ENCODE results near the gene LMBRD1. TPM values are rescaled to one million over a fixed set of nuclear protein-coding genes. Genes with fewer than 3 reads are reported as not detected.

Gene LMBRD1
- total and polyA plus RNA-seq, 2 experiments from 2014 or later: 54.3 to 88.6 TPM

GRCh38 chr6:69785697-69786096 is 11.1 kb downstream of the LMBRD1 start:
- Histone ChIP-seq H2AFZ (no peak overlapping the region), H3K9me3 (ENCODE audit: low read depth) (no peaks in the 10 kb centered on the region), H3K9me2 (replicated peaks; ENCODE audit: insufficient read depth) (no peaks in the 10 kb centered on the region), H3K79me2 (peaks cover 78% of the 10 kb centered on the region), H3K4me2 (no peak overlapping the region), H3K4me3 (no peak overlapping the region), H3K4me1 (ENCODE audit: insufficient read depth) (no peaks in the 10 kb centered on the region), H3K27ac (no peak overlapping the region), H3K36me3 (replicated peaks; ENCODE audit: insufficient read depth, low read depth) (no peaks in the 10 kb centered on the region), H3K27me3 (no peaks in the 10 kb centered on the region), H4K20me1 (ENCODE audit: insufficient read depth, poor library complexity, severe bottlenecking) (no peaks in the 10 kb centered on the region)
- TF ChIP-seq EZH2 (IDR thresholded peaks at IDR 0.05; ENCODE audit: borderline replicate concordance) (no peak), CTCF (IDR thresholded peaks at IDR 0.05; ENCODE audit: poor library complexity) (no peak), EZH2phosphoT487 (IDR thresholded peaks at IDR 0.05; ENCODE audit: low read depth, severe bottlenecking, unreplicated experiment) (no peak)
- no peak for DNase-seq (ENCODE audit: low spot score)

GRCh38 chr6:69784595-69785377 is 12.0 kb downstream of the LMBRD1 start:
- no peak overlapping the region for H3K27ac ChIP-seq
- H2AFZ ChIP-seq: no peak overlapping the region
- no peaks in the 10 kb centered on the region for H3K9me2 ChIP-seq (replicated peaks; ENCODE audit: insufficient read depth)
- H3K9me3 ChIP-seq (ENCODE audit: low read depth): no peaks in the 10 kb centered on the region
- no peaks in the 10 kb centered on the region for H4K20me1 ChIP-seq (ENCODE audit: insufficient read depth, poor library complexity, severe bottlenecking)
- peaks cover 69% of the 10 kb centered on the region for H3K79me2 ChIP-seq
- no peaks in the 10 kb centered on the region for H3K27me3 ChIP-seq
- H3K4me1 ChIP-seq (ENCODE audit: insufficient read depth): no peaks in the 10 kb centered on the region
- TF ChIP-seq CTCF (IDR thresholded peaks at IDR 0.05; ENCODE audit: poor library complexity) (no peak), EZH2 (IDR thresholded peaks at IDR 0.05; ENCODE audit: borderline replicate concordance) (no peak), EZH2phosphoT487 (IDR thresholded peaks at IDR 0.05; ENCODE audit: low read depth, severe bottlenecking, unreplicated experiment) (no peak)
- H3K4me2 ChIP-seq: no peak overlapping the region
- no peak overlapping the region for H3K4me3 ChIP-seq
- H3K36me3 ChIP-seq (replicated peaks; ENCODE audit: insufficient read depth, low read depth): no peaks in the 10 kb centered on the region
- DNase-seq (ENCODE audit: low spot score): no peak
- WGBS (ENCODE audit: low lambda C conversion rate, missing lambda C conversion rate): 81% methylated on average over 3 of the region's 3 CpGs

- no peaks in the 10 kb centered on the region for H3K9me3 ChIP-seq (ENCODE audit: low read depth)
- H3K4me3 ChIP-seq: no peak overlapping the region
- DNase-seq (ENCODE audit: low spot score): no peak
- H2AFZ ChIP-seq: no peak overlapping the region
- no peaks in the 10 kb centered on the region for H4K20me1 ChIP-seq (ENCODE audit: insufficient read depth, poor library complexity, severe bottlenecking)
- H3K27ac ChIP-seq: no peak overlapping the region
- no peak for TF ChIP-seq CTCF (IDR thresholded peaks at IDR 0.05; ENCODE audit: poor library complexity)
- no peak for TF ChIP-seq EZH2phosphoT487 (IDR thresholded peaks at IDR 0.05; ENCODE audit: low read depth, severe bottlenecking, unreplicated experiment)
- no peak for TF ChIP-seq EZH2 (IDR thresholded peaks at IDR 0.05; ENCODE audit: borderline replicate concordance)
- peaks cover 53% of the 10 kb centered on the region for H3K79me2 ChIP-seq
- H3K4me2 ChIP-seq: no peak overlapping the region
- no peaks in the 10 kb centered on the region for H3K36me3 ChIP-seq (replicated peaks; ENCODE audit: insufficient read depth, low read depth)
- no peaks in the 10 kb centered on the region for H3K9me2 ChIP-seq (replicated peaks; ENCODE audit: insufficient read depth)
- whole genome bisulfite sequencing (ENCODE audit: low lambda C conversion rate, missing lambda C conversion rate): 94% methylated on average over 1 of the region's 1 CpG
- no peaks in the 10 kb centered on the region for H3K27me3 ChIP-seq
- no peaks in the 10 kb centered on the region for H3K4me1 ChIP-seq (ENCODE audit: insufficient read depth)
Observed at GRCh38 chr6:69783108-69783507, 13.7 kb downstream of the LMBRD1 start.

All from hepatocyte (in vitro differentiated cells).